Measurements from ENCODE around the gene PXN.

The PXN gene

DNA sequence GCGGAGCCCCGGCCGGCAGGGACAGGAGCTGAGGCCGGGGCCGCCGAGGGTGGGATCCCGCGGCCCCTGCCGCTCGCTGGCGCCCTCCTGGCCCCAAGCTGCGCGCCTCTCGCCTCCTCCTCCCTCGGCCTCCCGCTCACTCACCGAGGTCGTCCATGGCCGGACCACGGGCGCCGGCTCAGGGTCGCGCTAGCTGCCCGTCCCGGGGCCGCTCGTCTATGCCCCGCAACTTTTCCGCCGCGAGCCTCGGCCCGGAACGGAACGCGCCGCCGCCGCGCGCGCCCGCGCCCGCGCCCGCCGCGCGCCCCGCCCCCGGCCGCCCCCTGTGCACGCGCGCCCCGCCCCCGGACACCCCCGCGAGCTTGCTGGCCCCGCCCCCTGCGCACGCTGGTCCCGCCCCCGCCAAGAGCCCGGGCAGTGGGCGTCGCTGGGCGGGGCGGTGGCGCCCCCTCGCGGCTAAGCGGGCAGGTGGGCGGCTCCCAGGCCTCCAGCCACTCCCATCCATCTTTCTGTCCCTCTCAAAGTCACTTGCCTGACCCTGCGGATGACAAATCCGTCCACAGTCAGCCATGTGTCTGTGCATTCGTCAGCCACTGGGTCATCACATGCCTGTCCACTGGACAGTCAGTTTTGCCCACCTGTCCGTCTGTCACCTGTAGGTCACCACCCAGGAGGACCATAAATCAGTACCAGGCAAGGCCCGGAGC lies at the start of gene PXN:
Gene PXN, minus strand, starts transcription at position 258 of the 707 bp plus-strand sequence. Its CDS starts 101 bp downstream, at position 157.
- DNase-seq (ENCODE audit: low spot score): peak; percentile 99

DNA sequence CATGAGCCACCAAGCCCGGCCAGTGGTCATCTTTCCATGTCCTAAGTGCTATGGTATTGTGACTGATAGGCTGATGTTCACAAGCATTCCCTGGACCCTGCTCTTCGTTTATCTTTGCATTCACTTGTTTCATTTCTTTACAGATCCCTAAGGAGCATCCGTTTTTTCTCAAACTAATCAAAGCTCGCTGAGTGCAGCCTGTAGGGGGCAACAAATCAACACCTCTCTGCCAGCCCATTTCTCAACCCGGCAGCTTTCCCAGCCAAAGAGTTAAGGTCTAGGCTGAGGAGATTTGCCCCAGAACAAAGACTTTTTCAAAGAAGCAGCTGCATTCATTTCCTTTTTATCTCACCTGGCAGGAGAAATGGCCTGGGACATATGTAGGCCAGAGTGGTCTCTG lies 48.7 kb upstream of the PXN start:
- DNase-seq (ENCODE audit: low spot score): no peak

DNA sequence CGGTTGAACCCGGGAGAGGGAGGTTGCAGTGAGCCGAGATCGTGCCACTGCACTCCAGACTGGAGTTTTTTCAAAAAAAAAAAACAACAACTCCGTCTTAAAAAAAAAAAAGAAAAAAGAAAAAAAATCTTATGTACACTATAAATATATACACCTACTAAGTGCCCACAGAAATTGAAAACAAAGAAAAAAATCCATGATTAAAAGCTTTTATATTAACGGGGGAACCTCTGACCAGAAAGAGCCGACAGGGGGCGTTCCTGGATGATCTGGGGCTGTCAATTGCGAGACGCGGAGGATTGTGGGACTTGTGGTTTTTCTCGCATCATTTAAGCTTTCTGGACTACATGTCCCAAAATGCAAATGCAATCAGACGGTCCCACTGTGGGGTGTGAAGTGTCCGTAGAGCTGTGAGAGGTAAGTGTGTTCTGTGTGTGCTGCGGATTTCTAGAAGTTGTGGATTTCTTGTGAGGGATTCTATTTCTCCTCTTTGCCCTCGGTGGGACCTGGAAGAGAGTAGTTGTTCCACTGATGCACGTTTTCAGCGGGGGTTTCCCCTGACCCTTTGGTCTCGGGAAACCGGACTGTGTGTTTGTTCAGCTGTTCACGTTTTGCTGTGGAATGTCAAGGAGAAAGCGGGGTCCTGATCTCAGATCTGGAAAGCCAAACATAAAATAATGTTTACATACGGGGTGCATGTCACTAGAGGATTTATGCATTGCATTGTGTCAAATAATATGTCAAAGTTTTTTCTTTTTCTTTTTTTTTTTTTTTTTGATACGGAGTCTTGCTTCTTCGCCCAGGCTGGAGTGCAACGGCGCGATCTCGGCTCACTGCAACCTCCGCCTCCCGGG lies 36.7 kb upstream of the PXN start, which contains the start of gene SIRT4:
Gene SIRT4, plus strand, starts transcription at position 360 of the 854 bp plus-strand sequence. CDS start 1,241 bp downstream, outside the sequence.
- peak; percentile 93 for DNase-seq (ENCODE audit: low spot score)

DNA sequence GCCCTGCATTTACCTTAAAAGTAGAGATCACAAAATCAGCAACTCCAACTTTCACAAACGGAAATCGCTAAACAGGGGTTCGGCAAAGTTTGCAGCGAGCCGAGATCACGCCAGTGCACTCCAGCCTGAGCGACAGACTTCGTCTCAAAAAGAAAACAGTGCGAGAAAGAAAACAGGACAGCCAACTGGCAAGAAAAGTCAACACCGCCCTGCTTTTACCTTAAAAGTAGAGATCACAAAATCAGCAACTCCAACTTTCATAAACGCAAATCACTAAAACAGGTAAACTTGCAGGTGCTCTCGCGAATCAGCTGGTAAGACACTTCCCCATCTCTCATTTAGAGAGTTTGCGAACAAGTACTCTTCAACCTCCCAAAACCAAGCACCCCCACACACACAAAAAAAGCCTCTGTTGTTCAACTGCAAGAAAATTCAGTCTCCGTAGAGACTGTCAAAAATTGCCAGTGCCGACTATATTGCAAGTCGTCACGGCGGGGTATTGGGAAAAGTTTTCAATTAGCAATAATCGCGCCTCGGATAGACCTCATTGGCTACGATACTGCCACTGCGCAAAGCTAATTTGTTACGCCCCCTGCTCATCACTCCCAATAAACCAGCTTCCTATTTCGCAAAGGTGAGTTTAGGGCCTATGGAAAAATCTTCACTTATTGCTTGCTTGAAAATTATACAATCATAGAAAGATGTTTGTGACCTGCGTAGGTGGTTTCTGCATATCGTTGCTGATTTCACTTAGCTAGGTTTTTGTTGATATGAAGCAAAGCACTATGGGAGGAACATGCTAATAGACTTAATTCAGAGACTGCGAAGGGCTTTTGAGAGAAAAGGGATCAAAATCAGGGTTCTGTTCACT lies 27.4 kb upstream of the PXN start, which contains the start of gene RNU4-1:
Gene RNU4-1, minus strand, starts transcription at position 577 of the 871 bp plus-strand sequence.
- DNase-seq (ENCODE audit: low spot score): peak; percentile 52

DNA sequence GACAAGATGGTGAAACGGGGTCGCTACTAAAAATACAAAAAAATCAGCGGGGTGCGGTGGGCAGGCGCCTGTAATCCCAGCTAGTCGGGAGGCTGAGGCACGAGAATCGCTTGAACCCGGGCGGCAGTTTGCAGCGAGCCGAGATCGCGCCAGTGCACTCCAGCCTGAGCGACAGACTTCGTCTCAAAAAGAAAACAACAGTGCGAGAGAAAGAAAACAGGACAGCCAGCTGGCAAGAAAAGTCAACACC lies 26.8 kb upstream of the PXN start:
- no peak for DNase-seq (ENCODE audit: low spot score)

DNA sequence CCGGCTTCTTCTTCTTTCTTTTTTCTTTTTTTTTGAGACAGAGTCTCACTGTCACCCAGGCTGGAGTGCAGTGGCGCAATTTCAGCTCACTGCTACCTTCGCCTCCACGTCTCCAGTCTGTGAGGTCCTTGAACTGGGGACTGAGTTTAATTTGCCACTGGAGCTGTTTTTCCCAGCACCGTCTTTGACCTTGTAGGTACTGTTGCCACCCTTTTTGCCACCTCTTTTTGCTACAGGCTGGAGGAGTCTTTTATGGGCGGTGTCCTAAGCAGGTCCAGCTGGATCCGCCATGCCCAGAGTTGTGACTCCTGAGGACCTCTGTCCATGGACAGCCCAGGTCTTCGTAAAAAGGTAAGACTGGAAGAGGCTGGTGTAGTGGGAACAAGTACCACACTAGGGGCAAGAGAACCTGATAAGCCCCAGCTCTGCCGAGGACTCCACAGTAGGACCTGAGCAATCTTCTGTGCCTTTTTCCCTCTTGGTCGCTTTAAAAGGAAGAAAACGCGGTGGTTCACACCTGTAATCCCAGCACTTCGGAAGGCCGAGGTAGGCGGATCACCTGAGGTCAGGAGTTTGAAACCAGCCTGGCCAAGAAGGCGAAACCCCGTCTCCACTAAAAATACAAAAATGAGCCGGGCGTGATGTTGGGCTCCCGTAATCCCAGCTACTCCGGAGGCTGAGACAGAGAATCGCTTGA lies 25.2 kb upstream of the PXN start:
- DNase-seq (ENCODE audit: low spot score): peak; percentile 16

DNA sequence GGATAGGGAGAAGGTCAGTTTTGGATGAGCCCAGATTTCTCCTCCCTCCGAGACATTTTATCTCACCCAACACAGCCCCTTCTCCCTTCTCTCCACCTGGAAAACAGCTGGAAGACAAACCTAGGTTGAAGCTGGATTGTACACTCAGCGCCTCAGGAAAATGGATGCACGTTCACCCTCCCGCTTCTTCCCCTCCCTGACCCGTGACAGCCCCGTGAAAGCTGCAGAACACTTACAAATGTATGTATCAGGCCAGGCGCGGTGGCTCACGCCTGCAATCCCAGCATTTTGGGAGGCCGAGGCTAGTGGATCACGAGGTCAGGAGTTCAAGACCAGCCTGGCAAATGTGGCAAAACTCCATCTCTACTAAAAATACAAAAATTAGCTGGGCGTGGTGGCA lies 22.0 kb upstream of the PXN start:
- no peak for DNase-seq (ENCODE audit: low spot score)

DNA sequence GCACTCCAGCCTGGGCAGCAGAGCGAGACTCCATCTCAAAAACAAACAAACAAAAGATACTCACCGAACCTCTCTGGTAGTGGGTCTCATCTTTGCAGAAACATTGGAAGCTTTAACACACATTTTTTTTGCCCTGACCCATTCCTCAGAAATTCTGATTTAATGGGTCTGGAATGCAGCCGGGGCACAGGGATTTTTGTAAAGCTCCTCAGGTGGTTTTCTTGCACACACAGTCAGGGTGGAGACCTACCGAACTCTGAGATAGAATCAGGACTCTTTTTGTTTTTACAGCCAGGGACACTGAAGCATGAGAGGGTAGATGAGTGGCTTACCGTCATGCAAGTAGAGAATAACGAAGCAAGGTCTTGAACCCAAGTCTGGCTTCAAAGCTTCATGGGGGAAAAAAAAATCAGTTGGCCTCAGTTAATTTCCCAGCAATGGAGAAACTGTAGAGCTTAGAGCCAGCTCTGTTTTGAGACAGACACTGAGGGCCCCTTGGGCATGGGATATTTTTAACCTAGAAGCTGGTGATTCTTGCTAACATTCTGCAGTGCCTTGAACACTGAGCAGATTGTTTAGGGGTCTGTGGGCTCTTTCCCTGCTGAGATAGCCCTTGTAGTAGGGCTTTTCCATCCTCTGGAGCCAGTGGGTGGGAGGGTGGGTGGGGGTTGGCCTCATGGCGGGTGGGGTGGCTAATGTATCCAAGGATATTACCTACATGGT lies 21.4 kb upstream of the PXN start:
- DNase-seq (ENCODE audit: low spot score): no peak

DNA sequence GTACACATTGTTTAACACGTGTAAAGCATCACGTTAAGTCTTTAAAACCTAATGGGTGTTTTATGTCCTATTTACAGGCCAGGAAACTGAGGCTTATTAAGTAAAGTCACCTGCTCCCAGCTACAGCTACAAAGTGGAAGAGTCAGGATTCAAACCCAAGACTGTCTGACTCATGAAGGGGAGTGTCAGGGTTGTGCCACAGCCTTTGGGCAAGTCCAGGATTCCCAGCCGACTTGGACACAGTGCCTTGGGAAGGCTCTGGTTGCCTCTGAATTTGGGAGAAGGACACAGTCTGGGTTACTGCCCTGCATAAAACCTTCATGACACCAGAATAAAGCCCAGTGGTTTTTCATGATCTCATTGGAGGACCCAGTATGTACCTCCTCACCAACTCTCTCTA lies 18.9 kb upstream of the PXN start:
- no peak for DNase-seq (ENCODE audit: low spot score)

DNA sequence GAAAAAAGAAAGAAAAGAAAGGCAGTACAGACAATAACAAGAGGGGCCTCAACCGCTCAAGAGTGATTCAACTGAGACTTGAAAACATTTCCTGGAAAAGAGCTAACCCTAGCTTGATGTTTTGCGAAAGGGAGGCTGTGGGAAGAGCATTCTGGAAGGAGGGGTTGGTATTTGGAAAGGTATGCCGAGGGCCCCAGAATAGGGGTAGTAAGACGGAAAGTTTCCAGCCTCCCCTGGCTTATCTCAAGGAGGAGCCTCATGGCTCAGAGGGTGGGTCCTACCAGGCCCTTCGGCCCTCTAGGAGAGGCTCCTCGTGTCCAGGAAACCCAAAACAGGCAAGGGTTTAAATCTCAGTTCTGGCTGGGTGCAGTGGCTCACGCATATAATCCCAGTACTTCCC lies 17.8 kb upstream of the PXN start:
- no peak for DNase-seq (ENCODE audit: low spot score)

DNA sequence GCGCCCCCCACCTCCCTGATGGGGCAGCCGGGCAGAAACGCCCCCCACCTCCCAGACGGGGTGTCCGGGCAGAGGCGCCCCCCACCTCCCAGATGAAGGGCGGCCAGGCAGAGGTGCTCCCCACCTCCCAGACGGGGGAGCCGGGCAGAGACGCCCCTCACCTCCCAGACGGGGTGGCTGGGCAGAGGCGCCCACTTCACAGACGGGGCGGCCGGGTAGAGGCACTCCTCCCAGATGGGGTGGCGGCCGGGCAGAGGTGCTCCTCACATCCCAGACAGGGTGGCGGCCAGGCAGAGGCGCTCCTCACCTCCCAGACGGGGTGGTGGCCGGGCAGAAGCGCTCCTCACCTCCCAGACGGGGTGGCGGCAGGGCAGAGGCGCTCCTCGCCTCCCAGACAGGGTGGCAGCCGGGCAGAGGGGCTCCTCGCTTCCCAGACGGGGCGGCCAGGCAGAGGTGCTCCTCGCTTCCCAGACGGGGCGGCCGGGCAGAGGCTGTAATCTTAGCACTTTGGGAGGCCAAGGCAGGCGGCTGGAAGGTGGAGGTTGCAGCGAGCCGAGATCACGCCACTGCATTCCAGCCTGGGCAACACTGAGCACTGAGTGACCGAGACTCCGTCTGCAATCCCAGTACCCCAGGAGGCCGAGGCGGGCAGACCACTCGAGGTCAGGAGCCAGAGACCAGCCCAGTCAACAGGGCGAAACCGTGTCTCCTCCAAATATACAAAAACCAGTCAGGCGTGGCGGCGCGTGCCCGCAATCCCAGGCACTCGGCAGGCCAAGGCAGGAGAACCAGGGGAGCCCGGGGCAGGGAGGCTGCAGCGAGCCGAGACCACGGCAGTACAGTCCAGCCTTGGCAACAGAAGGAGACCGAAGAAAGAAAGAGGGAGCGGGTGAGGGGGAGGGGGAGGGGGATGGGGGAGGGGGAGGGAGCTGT lies 12.9 kb upstream of the PXN start:
- no peak for DNase-seq (ENCODE audit: low spot score)

DNA sequence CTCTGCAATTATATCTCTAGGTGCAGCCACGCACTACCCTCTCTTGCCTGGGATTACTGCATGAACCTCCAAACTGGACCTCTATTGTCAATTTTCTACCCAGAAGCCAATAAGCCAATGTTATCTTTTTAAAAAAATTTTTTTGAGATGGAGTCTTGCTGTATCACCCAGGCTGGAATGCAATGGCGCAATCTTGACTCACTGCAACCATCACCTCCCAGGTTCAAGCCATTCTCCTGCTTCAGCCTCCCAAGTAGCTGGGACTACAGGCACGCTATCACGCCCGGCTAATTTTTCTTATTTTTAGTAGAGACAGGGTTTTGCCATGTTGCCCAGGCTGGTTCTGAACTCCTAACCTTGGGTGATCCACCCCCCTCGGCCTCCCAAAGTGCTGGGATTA lies 11.2 kb upstream of the PXN start:
- no peak for DNase-seq (ENCODE audit: low spot score)

DNA sequence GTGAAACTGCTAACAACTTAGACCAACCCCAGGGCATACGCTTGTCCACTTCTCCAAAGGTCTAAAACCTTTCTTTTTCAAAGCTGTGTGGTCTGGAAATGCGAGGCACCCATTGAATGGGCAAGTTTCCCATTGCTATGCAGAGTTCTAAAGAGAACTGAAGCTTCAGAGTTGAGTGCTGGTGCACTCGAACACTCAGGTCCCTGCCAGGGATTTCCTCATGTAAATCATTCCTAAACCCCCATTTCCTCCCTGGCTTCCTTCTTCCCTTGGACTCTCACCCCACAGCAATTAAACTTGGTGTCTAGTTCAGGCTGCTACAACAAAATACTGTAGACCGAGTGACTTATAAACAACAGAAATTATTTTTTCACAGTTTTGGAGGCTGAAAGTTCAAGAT lies 2.2 kb upstream of the PXN start:
- no peak for DNase-seq (ENCODE audit: low spot score)

DNA sequence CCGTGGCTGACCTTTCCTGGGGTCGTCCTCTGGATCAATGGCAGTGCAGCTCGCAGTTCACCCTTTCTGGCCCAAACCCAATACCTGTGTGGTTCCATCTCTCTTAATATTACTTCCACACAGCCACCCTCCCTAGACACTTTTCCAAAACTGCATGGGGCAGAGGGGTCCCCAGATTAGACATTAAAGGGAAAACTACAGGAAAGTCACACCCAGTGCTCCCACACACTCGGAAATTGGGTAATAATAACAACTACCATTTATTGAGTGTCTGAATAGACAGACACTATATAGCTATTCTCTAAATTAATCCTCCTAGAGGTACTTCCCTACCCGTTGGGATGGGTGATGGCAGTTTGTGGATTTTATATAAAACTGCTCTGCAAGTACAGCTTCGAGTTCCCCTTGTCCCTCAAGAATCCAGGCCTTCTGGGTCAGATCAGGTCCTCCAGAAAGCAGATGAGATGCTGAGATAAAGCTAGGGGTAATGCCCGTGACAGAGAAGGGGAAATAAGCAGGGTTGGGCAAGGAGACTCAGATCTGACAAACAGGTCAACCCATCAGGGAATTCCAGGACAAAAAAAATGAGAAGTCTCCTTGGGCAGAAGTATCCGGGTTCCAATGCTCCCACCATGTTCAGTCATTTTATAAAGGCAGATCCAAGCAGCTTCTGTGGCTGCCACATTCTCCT lies 795 bp upstream of the PXN start:
- DNase-seq (ENCODE audit: low spot score): no peak

DNA sequence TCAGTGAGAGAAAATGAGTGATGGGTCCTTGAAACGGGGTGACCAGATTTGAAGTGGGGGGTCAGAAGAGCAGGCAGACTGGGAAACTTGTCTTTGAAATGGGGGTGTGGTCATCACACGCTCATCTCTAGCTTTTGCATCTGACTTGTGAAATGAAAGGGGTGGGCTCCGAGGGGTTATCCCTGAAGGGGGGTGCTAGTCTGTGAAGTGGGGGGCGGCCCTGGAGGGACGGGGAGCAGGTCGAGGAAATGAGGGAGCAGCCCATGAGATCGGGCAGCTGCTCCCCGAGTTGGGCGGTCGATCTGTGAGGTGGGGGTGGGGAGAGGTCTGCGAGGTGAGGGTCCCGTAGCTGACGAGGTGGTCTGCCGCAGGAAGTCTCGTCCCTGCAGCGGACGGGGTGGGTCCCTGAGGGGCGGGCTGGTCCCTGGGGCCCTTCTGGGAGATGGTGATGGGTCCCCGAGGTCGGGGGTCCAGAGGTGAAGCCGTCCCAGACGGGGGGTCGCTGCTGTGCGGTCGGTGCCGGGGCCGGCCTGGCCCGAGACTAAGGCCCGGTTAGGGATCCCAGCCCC lies 542 bp downstream of the PXN start:
- no peak for DNase-seq (ENCODE audit: low spot score)

DNA sequence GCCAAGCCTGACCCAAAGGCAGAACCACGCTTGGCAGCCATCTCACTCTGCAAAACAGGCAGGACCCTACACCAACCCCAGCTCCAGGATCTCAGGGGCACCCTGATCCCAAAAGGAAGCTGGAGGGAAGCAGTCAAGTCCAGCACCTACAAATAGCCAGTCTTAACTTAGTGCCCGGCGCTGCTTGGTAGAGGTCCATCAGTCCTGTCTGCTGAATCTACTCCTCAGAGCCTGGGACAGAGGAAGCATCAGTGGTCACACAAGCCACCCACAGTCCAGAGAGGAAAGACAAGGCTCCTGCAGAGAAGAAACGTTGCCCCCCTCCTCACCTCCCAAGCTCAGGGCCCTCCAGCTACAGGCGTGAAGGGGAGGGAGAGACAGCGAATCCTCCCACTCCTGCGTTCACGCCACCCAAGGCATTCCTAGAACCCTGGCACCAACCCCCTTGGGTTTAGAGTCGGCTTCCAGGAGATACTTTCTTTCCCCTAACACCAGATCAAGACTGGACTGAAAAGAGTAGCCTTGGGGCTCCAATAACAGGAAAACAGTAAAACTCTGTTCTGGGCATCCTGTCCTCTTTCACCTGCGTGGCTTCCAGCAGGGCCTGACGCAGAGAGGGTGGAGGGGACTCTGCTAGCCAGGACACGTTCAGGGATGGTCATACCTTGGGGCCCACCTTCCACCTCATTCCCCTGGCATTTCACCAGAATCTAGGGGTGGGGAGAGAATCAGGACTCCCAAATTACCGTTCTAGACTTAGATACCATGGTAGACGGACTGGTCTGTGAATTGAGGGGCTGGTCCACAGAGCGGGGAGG lies 1.2 kb downstream of the PXN start:
- no peak for DNase-seq (ENCODE audit: low spot score)

DNA sequence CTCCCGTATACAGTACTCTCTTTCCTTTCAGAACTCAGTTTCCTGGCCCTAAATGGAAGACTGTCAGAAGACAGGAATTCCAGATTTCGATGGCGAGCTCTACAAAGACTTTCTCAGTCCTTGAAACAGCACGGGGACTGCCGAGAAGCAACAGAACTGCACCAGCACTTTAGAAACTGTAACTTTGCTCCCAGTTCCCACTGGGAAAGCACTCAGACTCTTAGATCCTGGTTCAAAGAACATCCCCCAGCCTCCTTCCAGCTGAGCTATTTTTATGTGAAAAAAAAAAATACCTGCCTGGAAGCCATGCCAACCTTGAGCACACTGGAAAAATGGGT lies 1.8 kb downstream of the PXN start:
- DNase-seq (ENCODE audit: low spot score): no peak

Measured in GM03348 (cell line).